OCI-LY1 (cell line): ENCODE data around the gene MYB.
A peak's percentile ranks its signal among the peaks of the same experiment; 100 is the strongest.

Source experiments
- H2AFZ ChIP-seq: fragments of 200-600 bp; sonication (generic), shearing (Covaris generic); 2 replicates; pipeline ENCODE4 v1.6.0; 2014; ENCODE audit warnings: antibody characterized with exemption, mild to moderate bottlenecking, low read length
- H3F3A ChIP-seq: fragments of 200-600 bp; sonication (generic), shearing (Covaris generic); 2 replicates; pipeline ENCODE4 v1.6.0; 2014; ENCODE audit warnings: mild to moderate bottlenecking, antibody characterized with exemption, low read length, moderate library complexity; ENCODE audit not compliant: insufficient read depth
- H3K27ac ChIP-seq: fragments of 200-600 bp; sonication (generic); 2 replicates; pipeline ENCODE4 v1.5.1; 2014; ENCODE audit warnings: low read length, mixed run types, mild to moderate bottlenecking, low read depth; ENCODE audit not compliant: poor library complexity, severe bottlenecking
- H3K27me3 ChIP-seq: fragments of 200-600 bp; sonication (generic); 2 replicates; pipeline ENCODE4 v1.6.0; 2014; ENCODE audit warnings: antibody characterized with exemption, mild to moderate bottlenecking, low read length, moderate library complexity; ENCODE audit not compliant: insufficient read depth
- H3K36me3 ChIP-seq: fragments of 200-600 bp; sonication (generic); 2 replicates; pipeline ENCODE4 v1.6.1; 2014; ENCODE audit warnings: mild to moderate bottlenecking, antibody characterized with exemption, low read length, moderate library complexity, mixed read lengths; ENCODE audit not compliant: insufficient read depth
- H3K4me1 ChIP-seq: fragments of 200-600 bp; sonication (generic); 2 replicates; pipeline ENCODE4 v1.5.1; 2014; ENCODE audit warnings: mild to moderate bottlenecking, low read length, moderate library complexity; ENCODE audit not compliant: insufficient read depth, severe bottlenecking
- H3K4me2 ChIP-seq: fragments of 200-600 bp; sonication (generic), shearing (Covaris generic); 2 replicates; pipeline ENCODE4 v1.6.1; 2014; ENCODE audit warnings: low read length
- H3K4me3 ChIP-seq: fragments of 200-600 bp; sonication (generic); 2 replicates; pipeline ENCODE4 v1.5.1; 2014; ENCODE audit warnings: low read length, low read depth, mild to moderate bottlenecking, mixed read lengths; ENCODE audit not compliant: poor library complexity, severe bottlenecking
- H3K79me2 ChIP-seq: fragments of 200-600 bp; shearing (Covaris generic); 2 replicates; pipeline ENCODE4 v1.6.1; 2016; ENCODE audit warnings: mixed run types, low read length, mixed read lengths; ENCODE audit not compliant: insufficient read depth
- H3K9ac ChIP-seq: fragments of 200-600 bp; sonication (generic), shearing (Covaris generic); 2 replicates; pipeline ENCODE4 v1.6.1; 2014; ENCODE audit warnings: mild to moderate bottlenecking, low read length, mixed read lengths
- H3K9me2 ChIP-seq: fragments of 200-600 bp; sonication (generic), shearing (Covaris generic); 2 replicates; pipeline ENCODE4 v1.6.1; 2014; ENCODE audit warnings: low read depth, mild to moderate bottlenecking, low read length, mixed read lengths
- H3K9me3 ChIP-seq: fragments of 200-600 bp; shearing (Covaris generic); 2 replicates; pipeline ENCODE4 v1.6.1; 2014; ENCODE audit warnings: low read length, mixed read lengths
- H4K20me1 ChIP-seq: fragments of 200-600 bp; sonication (generic), shearing (Covaris generic); 2 replicates; pipeline ENCODE4 v1.6.0; 2016; ENCODE audit warnings: mild to moderate bottlenecking, low read length; ENCODE audit not compliant: insufficient read depth
- CTCF ChIP-seq: fragments of 200-600 bp; sonication (generic), shearing (Covaris generic); IDR thresholded peaks from 2 replicates; pipeline ENCODE4 v1.5.1; 2017; ENCODE audit warnings: mild to moderate bottlenecking, antibody characterized with exemption, low read length, moderate library complexity, mixed read lengths
- EZH2 ChIP-seq: fragments of 200-600 bp; sonication (generic), shearing (Covaris generic); IDR thresholded peaks from 2 replicates; pipeline ENCODE4 v1.8.0; 2017; ENCODE audit warnings: borderline replicate concordance, mixed run types, mild to moderate bottlenecking, antibody characterized with exemption, low read length, moderate library complexity, mixed read lengths

The MYB gene

GRCh38 chr6:135268263-135268662 lies 87.2 kb downstream of the MYB start:
- H2AFZ ChIP-seq, result no peak overlapping the region
- no peaks in the 10 kb centered on the region for H3K27me3 ChIP-seq
- H3K9ac ChIP-seq, result peak overlapping the region; percentile 51
- no peak overlapping the region for H3K4me3 ChIP-seq
- H3K27ac ChIP-seq, result peak overlapping the region; percentile 92
- TF ChIP-seq EZH2 (no peak), CTCF (no peak)
- H3K4me2 ChIP-seq, result peak overlapping the region; percentile 7; the same call in 1 of the 2 replicates
- no peaks in the 10 kb centered on the region for H3K9me3 ChIP-seq
- H3F3A ChIP-seq, result peaks cover 4% of the 10 kb centered on the region
- peaks cover 72% of the 10 kb centered on the region for H3K4me1 ChIP-seq
- no peaks in the 10 kb centered on the region for H3K79me2 ChIP-seq
- no peaks in the 10 kb centered on the region for H3K36me3 ChIP-seq
- no peaks in the 10 kb centered on the region for H3K9me2 ChIP-seq
- H4K20me1 ChIP-seq, result no peaks in the 10 kb centered on the region

- H3K4me2 ChIP-seq, result peak overlapping the region; percentile 7; the same call in 1 of the 2 replicates
- peaks cover 4% of the 10 kb centered on the region for H3F3A ChIP-seq
- peaks cover 75% of the 10 kb centered on the region for H3K4me1 ChIP-seq
- no peak overlapping the region for H3K4me3 ChIP-seq
- no peaks in the 10 kb centered on the region for H3K27me3 ChIP-seq
- H4K20me1 ChIP-seq, result no peaks in the 10 kb centered on the region
- peak overlapping the region; percentile 2 for H3K9ac ChIP-seq
- no peaks in the 10 kb centered on the region for H3K36me3 ChIP-seq
- peak overlapping the region; percentile 92 for H3K27ac ChIP-seq
- no peaks in the 10 kb centered on the region for H3K79me2 ChIP-seq
- no peak for TF ChIP-seq EZH2
- TF ChIP-seq CTCF, result no peak
- H2AFZ ChIP-seq, result no peak overlapping the region; the same call in 1 of the 2 replicates
- no peaks in the 10 kb centered on the region for H3K9me2 ChIP-seq
- no peaks in the 10 kb centered on the region for H3K9me3 ChIP-seq
Measured at GRCh38 chr6:135268740-135269139, 87.6 kb downstream of the MYB start.
